ENCODE results near the gene UBN2. TPM values are rescaled to one million over a fixed set of nuclear protein-coding genes. Genes with fewer than 3 reads are reported as not detected.

Gene UBN2
- total RNA-seq, 4 donors from 2014 or later = 5.3 to 12.8 (median 9.0) TPM

GRCh38 chr7:139241258-139241657 is 10.2 kb downstream of the UBN2 start:
- H3K36me3 ChIP-seq = peaks cover 0 to 81% (median 0%) of the 10 kb centered on the region in 3 donors
- intact Hi-C loops (cut with DNase I) = no loop called here
- no peak overlapping the region for H3K4me3 ChIP-seq

DNA sequence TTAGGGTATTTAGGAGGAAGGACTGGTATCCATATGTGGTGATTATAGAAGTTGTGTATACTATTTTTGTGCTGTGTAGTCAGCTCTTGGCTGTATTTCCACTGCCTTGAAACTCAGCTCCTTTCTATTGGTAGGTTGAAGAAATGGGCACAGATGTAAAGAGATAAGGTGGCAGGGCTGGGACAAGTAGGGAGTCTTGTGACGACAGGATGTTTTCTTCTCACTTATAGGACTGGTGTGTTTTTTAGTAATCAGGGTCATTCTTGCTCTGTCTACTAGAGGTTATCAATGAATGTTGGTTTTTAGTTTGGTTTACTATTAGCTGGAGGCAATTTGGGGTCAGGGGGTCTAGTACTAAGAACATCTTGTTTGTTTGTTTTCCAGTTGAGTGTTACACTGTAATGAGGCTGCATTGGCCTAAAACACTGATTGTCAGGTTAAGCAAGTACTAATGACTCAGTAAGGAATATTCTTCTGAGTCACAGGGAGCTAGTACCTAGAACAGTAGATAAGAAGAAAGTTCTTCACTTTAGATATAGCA is 11.8 kb downstream of the UBN2 start:
- Histone ChIP-seq H3K36me3 (peaks cover 0 to 87% (median 0%) of the 10 kb centered on the region in 3 donors), H3K4me1 (peaks cover 4 to 28% (median 6%) of the 10 kb centered on the region in 3 donors), H3K27ac (peak overlapping the region in 3 of 4 donors; percentile 62 to 81 (median 80)), H3K9me3 (no peaks in the 10 kb centered on the region), H3K27me3 (no peaks in the 10 kb centered on the region), H3K4me3 (no peak overlapping the region)
- WGBS, 2 donors = 41 to 61% methylated on average over 1 of the region's 1 CpG
- DNase-seq = no peak
- intact Hi-C loops (cut with DNase I) = no loop called here
- TF ChIP-seq POLR2A (IDR thresholded peaks at IDR 0.05) (no peak), CTCF (IDR thresholded peaks at IDR 0.05) (no peak)

More at GRCh38 chr7:139241258-139241657, 10.2 kb downstream of the UBN2 start:
- no peaks in the 10 kb centered on the region for H3K27me3 ChIP-seq
- TF ChIP-seq CTCF (IDR thresholded peaks at IDR 0.05) (no peak), POLR2A (IDR thresholded peaks at IDR 0.05) (no peak)
- H3K27ac ChIP-seq = peak overlapping the region in 1 of 4 donors; percentile 80
- no peaks in the 10 kb centered on the region for H3K9me3 ChIP-seq
- H3K4me1 ChIP-seq = peaks cover 4 to 28% (median 6%) of the 10 kb centered on the region in 3 donors
- DNase-seq = no peak

GRCh38 chr7:139245401-139245800 is 14.4 kb downstream of the UBN2 start:
- peaks cover 0 to 84% (median 0%) of the 10 kb centered on the region in 3 donors for H3K36me3 ChIP-seq
- DNase-seq = no peak
- intact Hi-C loops (cut with DNase I) = no loop called here
- H3K27ac ChIP-seq = no peak overlapping the region
- no peaks in the 10 kb centered on the region for H3K27me3 ChIP-seq
- peaks cover 4 to 28% (median 6%) of the 10 kb centered on the region in 3 donors for H3K4me1 ChIP-seq
- no peak for TF ChIP-seq POLR2A (IDR thresholded peaks at IDR 0.05)
- no peak for TF ChIP-seq CTCF (IDR thresholded peaks at IDR 0.05)
- WGBS, 2 donors = 75 to 81% methylated on average over 1 of the region's 1 CpG
- no peaks in the 10 kb centered on the region for H3K9me3 ChIP-seq
- no peak overlapping the region for H3K4me3 ChIP-seq

DNA sequence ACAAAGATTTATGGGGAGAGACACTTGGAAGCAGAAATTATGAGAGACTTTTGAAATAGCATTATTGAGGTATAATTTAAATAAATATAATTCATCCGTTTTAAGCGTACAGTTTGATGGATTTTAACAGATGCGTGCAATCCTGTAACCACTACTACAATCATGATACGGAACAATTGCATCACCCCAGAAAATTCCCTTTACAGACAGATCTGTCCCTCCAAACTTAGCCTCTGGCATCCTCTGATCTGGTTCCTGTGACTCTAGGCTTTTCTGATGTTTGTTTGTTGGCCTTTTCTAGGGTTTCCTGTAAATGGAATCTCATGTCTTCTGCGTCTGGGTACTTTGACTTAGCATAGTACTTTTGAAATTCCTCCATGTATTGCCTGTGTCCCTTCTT is 15.5 kb downstream of the UBN2 start:
- WGBS, 2 donors = 93 to 95% methylated on average over 5 of the region's 5 CpGs
- Histone ChIP-seq H3K4me1 (peaks cover 4 to 27% (median 6%) of the 10 kb centered on the region in 3 donors), H3K27ac (no peak overlapping the region), H3K4me3 (no peak overlapping the region), H3K27me3 (no peaks in the 10 kb centered on the region), H3K9me3 (no peaks in the 10 kb centered on the region), H3K36me3 (peaks cover 0 to 84% (median 0%) of the 10 kb centered on the region in 3 donors)
- TF ChIP-seq POLR2A (IDR thresholded peaks at IDR 0.05) (no peak), CTCF (IDR thresholded peaks at IDR 0.05) (no peak)
- DNase-seq = no peak
- intact Hi-C loops (cut with DNase I) = no loop called here

GRCh38 chr7:139246905-139247304 is 15.9 kb downstream of the UBN2 start:
- DNase-seq = no peak
- Histone ChIP-seq H3K27me3 (no peaks in the 10 kb centered on the region), H3K4me3 (no peak overlapping the region), H3K9me3 (no peaks in the 10 kb centered on the region), H3K27ac (no peak overlapping the region), H3K4me1 (peaks cover 2 to 22% (median 6%) of the 10 kb centered on the region in 3 donors), H3K36me3 (peaks cover 0 to 84% (median 0%) of the 10 kb centered on the region in 3 donors)
- no peak for TF ChIP-seq CTCF (IDR thresholded peaks at IDR 0.05)
- TF ChIP-seq POLR2A (IDR thresholded peaks at IDR 0.05) = no peak
- WGBS, 2 donors = 72 to 82% methylated on average over 5 of the region's 5 CpGs
- intact Hi-C loops (cut with DNase I) = no loop called here

All from esophagus squamous epithelium (tissue), 5 donors.